ENCODE results near the gene SERAC1.

DNA sequence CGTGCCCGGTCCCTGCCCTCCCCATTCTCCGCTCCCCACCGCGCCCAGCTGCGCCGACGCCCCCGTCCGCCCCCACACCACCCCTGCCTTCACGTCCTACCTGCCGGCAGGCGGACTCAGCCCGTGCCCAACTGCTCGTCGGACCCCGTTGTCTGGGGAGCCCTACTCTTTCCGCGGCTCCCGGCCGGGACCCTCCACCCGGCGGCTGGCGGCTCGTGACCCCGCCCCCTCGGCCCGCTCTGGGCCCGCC is at the start of gene SERAC1:
- TF ChIP-seq, protein P1, sequence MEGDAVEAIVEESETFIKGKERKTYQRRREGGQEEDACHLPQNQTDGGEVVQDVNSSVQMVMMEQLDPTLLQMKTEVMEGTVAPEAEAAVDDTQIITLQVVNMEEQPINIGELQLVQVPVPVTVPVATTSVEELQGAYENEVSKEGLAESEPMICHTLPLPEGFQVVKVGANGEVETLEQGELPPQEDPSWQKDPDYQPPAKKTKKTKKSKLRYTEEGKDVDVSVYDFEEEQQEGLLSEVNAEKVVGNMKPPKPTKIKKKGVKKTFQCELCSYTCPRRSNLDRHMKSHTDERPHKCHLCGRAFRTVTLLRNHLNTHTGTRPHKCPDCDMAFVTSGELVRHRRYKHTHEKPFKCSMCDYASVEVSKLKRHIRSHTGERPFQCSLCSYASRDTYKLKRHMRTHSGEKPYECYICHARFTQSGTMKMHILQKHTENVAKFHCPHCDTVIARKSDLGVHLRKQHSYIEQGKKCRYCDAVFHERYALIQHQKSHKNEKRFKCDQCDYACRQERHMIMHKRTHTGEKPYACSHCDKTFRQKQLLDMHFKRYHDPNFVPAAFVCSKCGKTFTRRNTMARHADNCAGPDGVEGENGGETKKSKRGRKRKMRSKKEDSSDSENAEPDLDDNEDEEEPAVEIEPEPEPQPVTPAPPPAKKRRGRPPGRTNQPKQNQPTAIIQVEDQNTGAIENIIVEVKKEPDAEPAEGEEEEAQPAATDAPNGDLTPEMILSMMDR (IDR thresholded peaks at IDR 0.05; ENCODE audit: low read depth, low read length, missing input control): no peak
- TF ChIP-seq GABPA (IDR thresholded peaks at IDR 0.05 in 1 of 2, conservative IDR thresholded peaks at IDR 0.05 in 1 of 2) (no peak), FOXA1 (IDR thresholded peaks at IDR 0.05) (no peak), TAF1 (conservative IDR thresholded peaks at IDR 0.05) (no peak)
- TF ChIP-seq, protein P2, sequence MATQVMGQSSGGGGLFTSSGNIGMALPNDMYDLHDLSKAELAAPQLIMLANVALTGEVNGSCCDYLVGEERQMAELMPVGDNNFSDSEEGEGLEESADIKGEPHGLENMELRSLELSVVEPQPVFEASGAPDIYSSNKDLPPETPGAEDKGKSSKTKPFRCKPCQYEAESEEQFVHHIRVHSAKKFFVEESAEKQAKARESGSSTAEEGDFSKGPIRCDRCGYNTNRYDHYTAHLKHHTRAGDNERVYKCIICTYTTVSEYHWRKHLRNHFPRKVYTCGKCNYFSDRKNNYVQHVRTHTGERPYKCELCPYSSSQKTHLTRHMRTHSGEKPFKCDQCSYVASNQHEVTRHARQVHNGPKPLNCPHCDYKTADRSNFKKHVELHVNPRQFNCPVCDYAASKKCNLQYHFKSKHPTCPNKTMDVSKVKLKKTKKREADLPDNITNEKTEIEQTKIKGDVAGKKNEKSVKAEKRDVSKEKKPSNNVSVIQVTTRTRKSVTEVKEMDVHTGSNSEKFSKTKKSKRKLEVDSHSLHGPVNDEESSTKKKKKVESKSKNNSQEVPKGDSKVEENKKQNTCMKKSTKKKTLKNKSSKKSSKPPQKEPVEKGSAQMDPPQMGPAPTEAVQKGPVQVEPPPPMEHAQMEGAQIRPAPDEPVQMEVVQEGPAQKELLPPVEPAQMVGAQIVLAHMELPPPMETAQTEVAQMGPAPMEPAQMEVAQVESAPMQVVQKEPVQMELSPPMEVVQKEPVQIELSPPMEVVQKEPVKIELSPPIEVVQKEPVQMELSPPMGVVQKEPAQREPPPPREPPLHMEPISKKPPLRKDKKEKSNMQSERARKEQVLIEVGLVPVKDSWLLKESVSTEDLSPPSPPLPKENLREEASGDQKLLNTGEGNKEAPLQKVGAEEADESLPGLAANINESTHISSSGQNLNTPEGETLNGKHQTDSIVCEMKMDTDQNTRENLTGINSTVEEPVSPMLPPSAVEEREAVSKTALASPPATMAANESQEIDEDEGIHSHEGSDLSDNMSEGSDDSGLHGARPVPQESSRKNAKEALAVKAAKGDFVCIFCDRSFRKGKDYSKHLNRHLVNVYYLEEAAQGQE (IDR thresholded peaks at IDR 0.05): no peak
- TF ChIP-seq, protein P3, sequence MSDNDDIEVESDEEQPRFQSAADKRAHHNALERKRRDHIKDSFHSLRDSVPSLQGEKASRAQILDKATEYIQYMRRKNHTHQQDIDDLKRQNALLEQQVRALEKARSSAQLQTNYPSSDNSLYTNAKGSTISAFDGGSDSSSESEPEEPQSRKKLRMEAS (IDR thresholded peaks at IDR 0.05): no peak
- TF ChIP-seq, protein P4, sequence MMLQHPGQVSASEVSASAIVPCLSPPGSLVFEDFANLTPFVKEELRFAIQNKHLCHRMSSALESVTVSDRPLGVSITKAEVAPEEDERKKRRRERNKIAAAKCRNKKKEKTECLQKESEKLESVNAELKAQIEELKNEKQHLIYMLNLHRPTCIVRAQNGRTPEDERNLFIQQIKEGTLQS (IDR thresholded peaks at IDR 0.05): no peak
